Mesendoderm (in vitro differentiated cells): ENCODE measurements around the gene OR2M4. TPM values are rescaled to one million over a fixed set of nuclear protein-coding genes. Genes with fewer than 3 reads are reported as not detected.

Experiments used
- DNase-seq: peaks from one replicate; pipeline ENCODE4 v3.0.0; 2013
- H2AK5ac ChIP-seq: 2 replicates; pipeline ENCODE4 v1.6.1; 2013; ENCODE audit warnings: low read length, inconsistent platforms
- H2BK120ac ChIP-seq: 2 replicates; pipeline ENCODE4 v1.6.1; 2013; ENCODE audit warnings: low read depth, mild to moderate bottlenecking, low read length, moderate library complexity, mixed read lengths
- H2BK15ac ChIP-seq: replicated peaks from 2 replicates; pipeline ENCODE4 v1.6.1; 2013; ENCODE audit warnings: low read depth, mild to moderate bottlenecking, moderate library complexity
- H2BK5ac ChIP-seq: 2 replicates; pipeline ENCODE4 v1.6.1; 2013; ENCODE audit warnings: low read length, inconsistent platforms
- H3K18ac ChIP-seq: 2 replicates; pipeline ENCODE4 v1.6.1; 2013; ENCODE audit warnings: mild to moderate bottlenecking, low read length, mixed read lengths
- H3K23ac ChIP-seq: one replicate; pipeline ENCODE4 v1.6.1; 2013; ENCODE audit warnings: low read length
- H3K27ac ChIP-seq: 2 replicates; pipeline ENCODE4 v1.5.1; 2013; ENCODE audit warnings: low read depth, mild to moderate bottlenecking, inconsistent platforms, low read length, moderate library complexity
- H3K27me3 ChIP-seq: 2 replicates; pipeline ENCODE4 v1.6.1; 2013; ENCODE audit warnings: low read length, control low read depth, mild to moderate bottlenecking, inconsistent platforms; ENCODE audit not compliant: insufficient read depth, poor library complexity
- H3K36me3 ChIP-seq: 2 replicates; pipeline ENCODE4 v1.6.1; 2013; ENCODE audit warnings: low read length, inconsistent platforms; ENCODE audit not compliant: control insufficient read depth, insufficient read depth
- H3K4ac ChIP-seq: one replicate; pipeline ENCODE4 v1.6.1; 2013; ENCODE audit warnings: low read depth, mild to moderate bottlenecking, low read length, moderate library complexity
- H3K4me1 ChIP-seq: 2 replicates; pipeline ENCODE4 v1.6.1; 2013; ENCODE audit warnings: low read depth, low read length, inconsistent platforms; ENCODE audit not compliant: control insufficient read depth
- H3K4me2 ChIP-seq: 2 replicates; pipeline ENCODE4 v1.6.1; 2013; ENCODE audit warnings: low read length
- H3K4me3 ChIP-seq: 2 replicates; pipeline ENCODE4 v1.5.1; 2013; ENCODE audit warnings: mild to moderate bottlenecking, low read length
- H3K56ac ChIP-seq: one replicate; pipeline ENCODE4 v1.6.1; 2013; ENCODE audit warnings: low read length
- H3K79me1 ChIP-seq: 2 replicates; pipeline ENCODE4 v1.6.1; 2013; ENCODE audit warnings: low read length, inconsistent platforms
- H3K79me2 ChIP-seq: 2 replicates; pipeline ENCODE4 v1.6.1; 2013; ENCODE audit warnings: mild to moderate bottlenecking, low read length; ENCODE audit not compliant: control insufficient read depth, insufficient read depth
- H3K9ac ChIP-seq: 2 replicates; pipeline ENCODE4 v1.6.1; 2013; ENCODE audit warnings: low read length, inconsistent platforms
- H4K5ac ChIP-seq: one replicate; pipeline ENCODE4 v1.6.1; 2013; ENCODE audit warnings: low read length
- H4K8ac ChIP-seq: one replicate; pipeline ENCODE4 v1.6.1; 2013; ENCODE audit warnings: low read depth, mild to moderate bottlenecking, control low read depth, low read length, moderate library complexity
- WGBS: extraction: QIAGEN DNeasy Blood & Tissue Kit; methylation state at CpG from one replicate; pipeline ENCODE4 v1.1.7; 2013; ENCODE audit warnings: low lambda C conversion rate, missing lambda C conversion rate; ENCODE audit not compliant: insufficient coverage; ENCODE audit errors: extremely low coverage; 5-methylcytosine and 5-hydroxymethylcytosine counted together
- polyA plus RNA-seq, 2 experiments: library from polyadenylated mRNA; stranded (reverse); fragments of 200-250 nt; gene quantifications; one replicate each; pipeline ENCODE4 v1.2.3, GENCODE V29; 2013

The OR2M4 gene
- polyA plus RNA-seq (2013, experiment 1 of 2) = not detected
- polyA plus RNA-seq (2013, experiment 2 of 2) = not detected

GRCh38 chr1:248231117-248231516 is at the start of gene OR2M4:
Gene OR2M4 (plus strand): TSS chr1:248231417. CDS start chr1:248238929, 7,512 bp downstream.
- no peaks in the 10 kb centered on the region for H3K79me1 ChIP-seq
- H4K8ac ChIP-seq = no peak within 1 kb of the TSS
- no peak within 1 kb of the TSS for H2BK120ac ChIP-seq
- H3K56ac ChIP-seq = no peak within 1 kb of the TSS
- no peak within 1 kb of the TSS for H4K5ac ChIP-seq
- H3K9ac ChIP-seq = no peak within 1 kb of the TSS
- H2BK15ac ChIP-seq = no peak within 1 kb of the TSS
- H3K4me1 ChIP-seq = no peaks in the 10 kb centered on the region
- no peak within 1 kb of the TSS for H3K4me2 ChIP-seq
- no peak within 1 kb of the TSS for H2BK5ac ChIP-seq
- WGBS = no CpG with 5 or more reads among the region's 2 CpGs
- no peak within 1 kb of the TSS for H3K4me3 ChIP-seq
- H2AK5ac ChIP-seq = no peak within 1 kb of the TSS
- no peaks in the 10 kb centered on the region for H3K79me2 ChIP-seq
- H3K27me3 ChIP-seq = no peaks in the 10 kb centered on the region
- no peak within 1 kb of the TSS for H3K4ac ChIP-seq
- no peak within 1 kb of the TSS for H3K18ac ChIP-seq
- H3K27ac ChIP-seq = no peak within 1 kb of the TSS
- no peak for DNase-seq
- H3K36me3 ChIP-seq = no peaks in the 10 kb centered on the region
- H3K23ac ChIP-seq = no peak within 1 kb of the TSS

- no peak overlapping the region for H2BK5ac ChIP-seq
- H4K5ac ChIP-seq = no peak overlapping the region
- no CpG with 5 or more reads among the region's 7 CpGs for WGBS
- DNase-seq = no peak
- no peak overlapping the region for H2AK5ac ChIP-seq
- no peak overlapping the region for H3K56ac ChIP-seq
- H3K79me1 ChIP-seq = no peaks in the 10 kb centered on the region
- H3K4me1 ChIP-seq = no peaks in the 10 kb centered on the region
- H3K9ac ChIP-seq = no peak overlapping the region
- no peak overlapping the region for H3K4me2 ChIP-seq
- H3K27ac ChIP-seq = no peak overlapping the region
- no peaks in the 10 kb centered on the region for H3K27me3 ChIP-seq
- no peak overlapping the region for H4K8ac ChIP-seq
- H3K4ac ChIP-seq = no peak overlapping the region
- H3K18ac ChIP-seq = no peak overlapping the region
- H3K23ac ChIP-seq = no peak overlapping the region
- H2BK120ac ChIP-seq = no peak overlapping the region
- H3K36me3 ChIP-seq = no peaks in the 10 kb centered on the region
- H3K79me2 ChIP-seq = no peaks in the 10 kb centered on the region
- no peak overlapping the region for H2BK15ac ChIP-seq
- no peak overlapping the region for H3K4me3 ChIP-seq
These were observed 47.2 kb upstream of the OR2M4 start for GRCh38 chr1:248183996-248184395.

- H3K18ac ChIP-seq = no peak overlapping the region
- WGBS = no CpG with 5 or more reads among the region's 3 CpGs
- H3K4ac ChIP-seq = no peak overlapping the region
- no peaks in the 10 kb centered on the region for H3K36me3 ChIP-seq
- no peaks in the 10 kb centered on the region for H3K27me3 ChIP-seq
- no peak overlapping the region for H2AK5ac ChIP-seq
- no peak overlapping the region for H2BK5ac ChIP-seq
- H3K27ac ChIP-seq = no peak overlapping the region
- no peak overlapping the region for H4K8ac ChIP-seq
- DNase-seq = no peak
- H2BK120ac ChIP-seq = no peak overlapping the region
- H3K4me1 ChIP-seq = no peaks in the 10 kb centered on the region
- H3K79me2 ChIP-seq = no peaks in the 10 kb centered on the region
- no peak overlapping the region for H3K56ac ChIP-seq
- no peak overlapping the region for H4K5ac ChIP-seq
- H2BK15ac ChIP-seq = no peak overlapping the region
- H3K4me2 ChIP-seq = no peak overlapping the region
- H3K79me1 ChIP-seq = no peaks in the 10 kb centered on the region
- no peak overlapping the region for H3K23ac ChIP-seq
- no peak overlapping the region for H3K9ac ChIP-seq
- no peak overlapping the region for H3K4me3 ChIP-seq
These were observed 43.9 kb upstream of the OR2M4 start for GRCh38 chr1:248187363-248187762.

GRCh38 chr1:248189026-248189425 is 42.2 kb upstream of the OR2M4 start:
- no peak overlapping the region for H3K4me2 ChIP-seq
- no peak for DNase-seq
- H4K8ac ChIP-seq = no peak overlapping the region
- H2BK5ac ChIP-seq = no peak overlapping the region
- H3K27ac ChIP-seq = no peak overlapping the region
- H2AK5ac ChIP-seq = no peak overlapping the region
- H3K27me3 ChIP-seq = no peaks in the 10 kb centered on the region
- H4K5ac ChIP-seq = no peak overlapping the region
- H3K79me2 ChIP-seq = no peaks in the 10 kb centered on the region
- H3K79me1 ChIP-seq = no peaks in the 10 kb centered on the region
- H3K4me1 ChIP-seq = no peaks in the 10 kb centered on the region
- WGBS = no CpG with 5 or more reads among the region's 11 CpGs
- H2BK15ac ChIP-seq = no peak overlapping the region
- H3K23ac ChIP-seq = no peak overlapping the region
- H3K18ac ChIP-seq = no peak overlapping the region
- no peak overlapping the region for H3K56ac ChIP-seq
- H3K4me3 ChIP-seq = no peak overlapping the region
- H2BK120ac ChIP-seq = no peak overlapping the region
- no peak overlapping the region for H3K9ac ChIP-seq
- H3K36me3 ChIP-seq = no peaks in the 10 kb centered on the region
- no peak overlapping the region for H3K4ac ChIP-seq

- Histone ChIP-seq H4K8ac (no peak overlapping the region), H3K27me3 (no peaks in the 10 kb centered on the region), H3K56ac (no peak overlapping the region), H3K27ac (no peak overlapping the region), H3K4me1 (no peaks in the 10 kb centered on the region), H3K4me3 (no peak overlapping the region), H2BK120ac (no peak overlapping the region), H3K4ac (no peak overlapping the region), H3K79me1 (no peaks in the 10 kb centered on the region), H3K18ac (no peak overlapping the region), H3K9ac (no peak overlapping the region), H2BK5ac (no peak overlapping the region), H2BK15ac (no peak overlapping the region), H3K36me3 (no peaks in the 10 kb centered on the region), H3K23ac (no peak overlapping the region), H4K5ac (no peak overlapping the region), H3K79me2 (no peaks in the 10 kb centered on the region), H2AK5ac (no peak overlapping the region), H3K4me2 (no peak overlapping the region)
- no peak for DNase-seq
- no CpG with 5 or more reads among the region's 1 CpG for WGBS
These were observed 37.1 kb upstream of the OR2M4 start for GRCh38 chr1:248194117-248194516.

- Histone ChIP-seq H3K79me1 (no peaks in the 10 kb centered on the region), H3K23ac (no peak within 1 kb of the TSS), H2BK15ac (no peak within 1 kb of the TSS), H4K5ac (no peak within 1 kb of the TSS), H3K36me3 (no peaks in the 10 kb centered on the region), H2BK120ac (no peak within 1 kb of the TSS), H3K4me2 (no peak within 1 kb of the TSS), H2BK5ac (no peak within 1 kb of the TSS), H3K4ac (no peak within 1 kb of the TSS), H3K9ac (no peak within 1 kb of the TSS), H4K8ac (no peak within 1 kb of the TSS), H3K4me1 (no peaks in the 10 kb centered on the region), H3K27me3 (no peaks in the 10 kb centered on the region), H3K79me2 (no peaks in the 10 kb centered on the region), H2AK5ac (no peak within 1 kb of the TSS), H3K4me3 (no peak within 1 kb of the TSS), H3K27ac (no peak within 1 kb of the TSS), H3K56ac (no peak within 1 kb of the TSS), H3K18ac (no peak within 1 kb of the TSS)
- DNase-seq = no peak
- no CpG with 5 or more reads among the region's 4 CpGs for WGBS
These were observed 34.3 kb upstream of the OR2M4 start, which contains the start of gene OR2M3 for GRCh38 chr1:248196965-248197364. Gene OR2M3 (plus strand): TSS chr1:248197265. CDS start chr1:248203068, 5,803 bp downstream.
